A549 (cell line): Measurements from ENCODE around the gene SETBP1. TPM values are rescaled to one million over a fixed set of nuclear protein-coding genes. Genes with fewer than 3 reads are reported as not detected.

Source experiments
- ATAC-seq, 2 experiments: fragments of 200-7000 bp in 1 of 2; fragments of >200 bp in 1 of 2; cut with Nextera tagmentation in 1 of 2; cut with Tn5 transposase in 1 of 2; 3 replicates each; pipeline versions ENCODE4 v1.8.0 to v1.9.1; 2018 to 2020; ENCODE audit warnings: mild to moderate bottlenecking in 1 of 2, moderate library complexity in 1 of 2
- CTCF ChIA-PET: fragments of 300-600 bp; sonication (Branson Sonifier 250); formaldehyde crosslinking; extraction: SDS; loops from one replicate; lab custom pipeline; 2021; ENCODE audit warnings: antibody characterized with exemption, inconsistent platforms; lab: Yijun Ruan, JAX
- POLR2A ChIA-PET: fragments of 350-600 bp; formaldehyde crosslinking; extraction: SDS; loops from one replicate; lab custom pipeline; 2021; ENCODE audit warnings: antibody characterized with exemption, inconsistent platforms; lab: Yijun Ruan, JAX
- DNase-seq, 2 experiments: peaks; one replicate each; pipeline versions ENCODE4 v3.0.0 to v3.0.0-alpha.2; 2011 to 2016; ENCODE audit warnings: low read depth in 1 of 2, low spot score in 1 of 2
- FAIRE-seq: peaks from 2 replicates; lab custom pipeline; 2011; peaks lifted over from hg19 to GRCh38; lab: Jason Lieb, UNC
- H3K27ac ChIP-seq, 2 experiments: fragments of >200 bp; sonication (Bioruptor Twin); formaldehyde crosslinking; 3 replicates each; pipeline ENCODE4 v1.5.1; 2016 to 2017
- H3K4me1 ChIP-seq: fragments of >200 bp; sonication (Bioruptor Twin); formaldehyde crosslinking; 3 replicates; pipeline ENCODE4 v1.6.1; 2016
- H3K4me2 ChIP-seq: fragments of >200 bp; sonication (Bioruptor Twin); formaldehyde crosslinking; 3 replicates; pipeline ENCODE4 v1.6.1; 2016
- H3K4me3 ChIP-seq: fragments of >200 bp; sonication (Bioruptor Twin); formaldehyde crosslinking; 3 replicates; pipeline ENCODE4 v1.5.1; 2016
- H3K9me3 ChIP-seq: fragments of >200 bp; sonication (Bioruptor Twin); formaldehyde crosslinking; 3 replicates; pipeline ENCODE4 v1.6.1; 2016
- BHLHE40 ChIP-seq: IDR thresholded peaks from 2 replicates; pipeline ENCODE4 v1.6.1; 2012; ENCODE audit warnings: low read depth, low read length, inconsistent platforms
- CBX2 ChIP-seq: fragments of 200-600 bp; sonication (generic); IDR thresholded peaks from 2 replicates; pipeline ENCODE4 v1.6.1; 2016; ENCODE audit warnings: low read depth, mild to moderate bottlenecking, borderline replicate concordance
- CBX8 ChIP-seq: fragments of 200-600 bp; sonication (generic); IDR thresholded peaks from 2 replicates; pipeline ENCODE4 v1.6.1; 2016
- CEBPB ChIP-seq, 2 experiments: fragments of >200 bp in 1 of 2; sonication (Bioruptor Twin) in 1 of 2; formaldehyde crosslinking in 1 of 2; IDR thresholded peaks; 2 replicates each; pipeline ENCODE4 v1.6.1; 2012 to 2016
- CHD2 ChIP-seq: fragments of 150-350 bp; IDR thresholded peaks from 2 replicates; pipeline ENCODE4 v1.6.1; 2014; ENCODE audit warnings: low read length; ENCODE audit not compliant: partially characterized antibody
- E2F6 ChIP-seq: IDR thresholded peaks from 2 replicates; pipeline ENCODE4 v1.6.1; 2012; ENCODE audit warnings: low read depth, borderline replicate concordance
- ESRRA ChIP-seq: fragments of 150-350 bp; IDR thresholded peaks from 2 replicates; pipeline ENCODE4 v1.6.1; 2014; ENCODE audit warnings: mild to moderate bottlenecking, low read length, borderline replicate concordance
- FOSB ChIP-seq: fragments of 250-450 bp; sonication (Bioruptor Pico); IDR thresholded peaks from 2 replicates; pipeline ENCODE4 v1.5.0; 2020; ENCODE audit warnings: mild to moderate bottlenecking, moderate library complexity
- FOSL2 ChIP-seq, 2 experiments: fragments of 450-650 bp in 1 of 2; fragments of >200 bp in 1 of 2; sonication (Bioruptor Twin) in 1 of 2; formaldehyde crosslinking; IDR thresholded peaks; 2 replicates each; pipeline versions ENCODE4 v1.5.0 to v1.6.1; 2016 to 2020; ENCODE audit warnings: mild to moderate bottlenecking in 1 of 2, moderate library complexity in 1 of 2
- HES2 ChIP-seq: fragments of >200 bp; sonication (Bioruptor Twin); formaldehyde crosslinking; IDR thresholded peaks from 2 replicates; pipeline ENCODE4 v1.6.1; 2016
- HEYL ChIP-seq: fragments of 250-450 bp; sonication (Bioruptor Pico); IDR thresholded peaks from 2 replicates; pipeline ENCODE4 v1.8.0; 2021; ENCODE audit warnings: mild to moderate bottlenecking, moderate library complexity
- HOXA7 ChIP-seq: fragments of 250-450 bp; sonication (Bioruptor Pico); IDR thresholded peaks from 2 replicates; pipeline ENCODE4 v1.5.0; 2020; ENCODE audit warnings: mild to moderate bottlenecking, moderate library complexity
- HOXB13 ChIP-seq: fragments of 250-450 bp; sonication (Bioruptor Pico); IDR thresholded peaks from 2 replicates; pipeline ENCODE4 v1.5.0; 2020; ENCODE audit warnings: low read depth, mild to moderate bottlenecking, moderate library complexity
- HOXB5 ChIP-seq: fragments of 250-450 bp; sonication (Bioruptor Pico); IDR thresholded peaks from 2 replicates; pipeline ENCODE4 v1.5.0; 2020; ENCODE audit warnings: mild to moderate bottlenecking, moderate library complexity
- JUNB ChIP-seq: fragments of >200 bp; sonication (Bioruptor Twin); formaldehyde crosslinking; IDR thresholded peaks from 2 replicates; pipeline ENCODE4 v1.6.1; 2016
- KDM1A ChIP-seq: fragments of 200-600 bp; sonication (generic); IDR thresholded peaks from 2 replicates; pipeline ENCODE4 v1.6.1; 2016; ENCODE audit warnings: low read depth, mild to moderate bottlenecking
- MAX ChIP-seq: IDR thresholded peaks from 2 replicates; pipeline ENCODE4 v1.6.1; 2012
- MYC ChIP-seq: IDR thresholded peaks from 2 replicates; pipeline ENCODE4 v1.6.1; 2012; ENCODE audit warnings: mild to moderate bottlenecking, inconsistent platforms, low read length, improper control_type of control experiment, borderline replicate concordance
- NPAS2 ChIP-seq: fragments of 250-450 bp; sonication (Bioruptor Pico); IDR thresholded peaks from 2 replicates; pipeline ENCODE4 v1.8.0; 2022; ENCODE audit warnings: mild to moderate bottlenecking, moderate library complexity, borderline replicate concordance
- POLR2A ChIP-seq: IDR thresholded peaks from 2 replicates; pipeline ENCODE4 v1.6.1; 2012; ENCODE audit warnings: mild to moderate bottlenecking, low read length
- RAD21 ChIP-seq, 2 experiments: fragments of >200 bp in 1 of 2; sonication (Bioruptor Twin) in 1 of 2; formaldehyde crosslinking in 1 of 2; IDR thresholded peaks in 1 of 2; conservative IDR thresholded peaks in 1 of 2; 2 replicates in 1 of 2; 3 replicates in 1 of 2; pipeline ENCODE4 v1.6.1; 2012 to 2018; ENCODE audit warnings: inconsistent platforms in 1 of 2
- RARB ChIP-seq: fragments of 250-450 bp; sonication (Bioruptor Pico); IDR thresholded peaks from 2 replicates; pipeline ENCODE4 v1.8.0; 2021; ENCODE audit warnings: mild to moderate bottlenecking, moderate library complexity
- RCOR1 ChIP-seq: fragments of 150-350 bp; IDR thresholded peaks from 2 replicates; pipeline ENCODE4 v1.6.1; 2014; ENCODE audit warnings: antibody characterized with exemption, low read length, low read depth
- RFX5 ChIP-seq: fragments of 450-650 bp; IDR thresholded peaks from 2 replicates; pipeline ENCODE4 v1.7.1; 2014; ENCODE audit warnings: antibody characterized with exemption, mild to moderate bottlenecking, moderate library complexity
- SREBF2 ChIP-seq: fragments of 450-650 bp; IDR thresholded peaks from 2 replicates; pipeline ENCODE4 v1.6.1; 2014; ENCODE audit warnings: mild to moderate bottlenecking, moderate library complexity
- TP53 ChIP-seq: fragments of 250-450 bp; sonication (Bioruptor Pico); IDR thresholded peaks from 2 replicates; pipeline ENCODE4 v1.5.0; 2021; ENCODE audit warnings: mild to moderate bottlenecking, moderate library complexity
- USF2 ChIP-seq: fragments of 450-650 bp; IDR thresholded peaks from 2 replicates; pipeline ENCODE4 v1.6.1; 2014; ENCODE audit warnings: antibody characterized with exemption
- ZFP36 ChIP-seq: fragments of 450-650 bp; IDR thresholded peaks from 2 replicates; pipeline ENCODE4 v1.6.1; 2014; ENCODE audit warnings: borderline replicate concordance; ENCODE audit not compliant: partially characterized antibody
- ZNF302 ChIP-seq: fragments of 250-450 bp; sonication (Bioruptor Pico); IDR thresholded peaks from 2 replicates; pipeline ENCODE4 v1.9.0; 2021; ENCODE audit warnings: inconsistent platforms, mild to moderate bottlenecking, moderate library complexity
- WGBS: methylation state at CpG from one replicate; pipeline ENCODE4 v1.1.6; 2017; ENCODE audit errors: missing lambda C conversion rate; 5-methylcytosine and 5-hydroxymethylcytosine counted together
- polyA plus RNA-seq, 4 experiments: library from polyadenylated mRNA; depleted of rRNA in 3 of 4; stranded (reverse); fragments of >200 nt; fragmentation: RNase III in 1 of 4; extraction: RNeasy Plus Mini Kit Qiagen cat#74134 plus additional on column Dnase treatment in 1 of 4; gene quantifications; 2 replicates in 3 of 4; 3 replicates in 1 of 4; pipeline ENCODE4 v1.2.3, GENCODE V29; 2011 to 2017
- TF ChIP-seq, protein P1 (sequence below): fragments of >200 bp; sonication (Bioruptor Twin); formaldehyde crosslinking; IDR thresholded peaks from 3 replicates; pipeline ENCODE4 v1.6.1; 2016

The SETBP1 gene
- polyA plus RNA-seq, 2 of the 4 experiments (the other 2 are of a cell fraction), result 0.50 to 1.9 TPM

- no peak for TF ChIP-seq RARB
- TF ChIP-seq HOXB5 (CRISPR knock-in tag), result no peak
- TF ChIP-seq, protein P1, sequence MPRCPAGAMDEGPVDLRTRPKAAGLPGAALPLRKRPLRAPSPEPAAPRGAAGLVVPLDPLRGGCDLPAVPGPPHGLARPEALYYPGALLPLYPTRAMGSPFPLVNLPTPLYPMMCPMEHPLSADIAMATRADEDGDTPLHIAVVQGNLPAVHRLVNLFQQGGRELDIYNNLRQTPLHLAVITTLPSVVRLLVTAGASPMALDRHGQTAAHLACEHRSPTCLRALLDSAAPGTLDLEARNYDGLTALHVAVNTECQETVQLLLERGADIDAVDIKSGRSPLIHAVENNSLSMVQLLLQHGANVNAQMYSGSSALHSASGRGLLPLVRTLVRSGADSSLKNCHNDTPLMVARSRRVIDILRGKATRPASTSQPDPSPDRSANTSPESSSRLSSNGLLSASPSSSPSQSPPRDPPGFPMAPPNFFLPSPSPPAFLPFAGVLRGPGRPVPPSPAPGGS, result no peak
- TF ChIP-seq HES2, result no peak
- TF ChIP-seq CHD2, result no peak
- TF ChIP-seq ZFP36, result no peak
- TF ChIP-seq FOSL2 (IDR thresholded peaks at IDR 0.05), result no peak
- TF ChIP-seq FOSL2 (CRISPR knock-in tag; IDR thresholded peaks at IDR 0.05), result no peak
- no peak for TF ChIP-seq ZNF302 (CRISPR knock-in tag)
- TF ChIP-seq NPAS2, result no peak
These were observed 175.0 kb downstream of the SETBP1 start (continued) for GRCh38 chr18:44855681-44856080.

DNA sequence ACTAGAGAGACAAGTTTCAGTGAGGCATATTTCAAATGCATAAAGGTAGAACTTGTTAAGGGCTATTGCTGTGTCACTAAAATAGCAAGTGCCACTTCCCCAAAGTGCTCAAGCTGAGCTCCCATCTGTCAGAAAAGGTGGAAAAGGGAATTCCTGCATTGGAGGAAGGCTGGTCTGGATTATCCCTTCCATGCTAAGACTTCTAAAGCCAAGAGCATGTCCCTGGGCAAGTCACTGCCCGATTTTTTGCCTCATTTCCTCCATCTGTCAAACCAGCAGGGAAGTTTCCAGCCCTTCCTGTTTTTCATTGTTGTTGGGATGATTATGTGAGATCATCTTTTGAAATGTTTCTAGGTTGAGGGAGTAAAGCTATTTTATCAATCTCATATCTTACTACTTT is 175.5 kb downstream of the SETBP1 start:
- H3K4me3 ChIP-seq, result no peak overlapping the region
- FAIRE-seq (no peak), ATAC-seq (no peak), DNase-seq (no peak)
- no peaks in the 10 kb centered on the region for H3K9me3 ChIP-seq
- H3K27ac ChIP-seq, result no peak overlapping the region
- ChIA-PET CTCF (interaction anchor here (0.6 kb wide), 1 partner anchor 536 kb away, joined by 3 read pairs; no protein-coding TSS in a partner anchor), POLR2A (no interaction called here)
- 21% methylated on average over 1 of the region's 1 CpG for WGBS
- TF ChIP-seq JUNB (no peak), RAD21 (conservative IDR thresholded peaks at IDR 0.05 in 1 of 2, IDR thresholded peaks at IDR 0.05 in 1 of 2) (no peak), RARB (no peak), TP53 (no peak)
- H3K4me2 ChIP-seq, result no peak overlapping the region
- H3K4me1 ChIP-seq, result no peaks in the 10 kb centered on the region

- Histone ChIP-seq H3K9me3 (no peaks in the 10 kb centered on the region), H3K4me1 (no peaks in the 10 kb centered on the region), H3K4me3 (no peak overlapping the region), H3K27ac (no peak overlapping the region), H3K4me2 (no peak overlapping the region)
- POLR2A ChIA-PET, result no interaction called here
- CTCF ChIA-PET, result no interaction called here
- FAIRE-seq, result no peak
- no peak for TF ChIP-seq RFX5
- TF ChIP-seq MYC, result no peak
- no peak for TF ChIP-seq HEYL (CRISPR knock-in tag)
- no peak for TF ChIP-seq ZNF302 (CRISPR knock-in tag)
- TF ChIP-seq POLR2A, result no peak
- TF ChIP-seq CBX2, result no peak
- TF ChIP-seq CHD2, result no peak
- ATAC-seq, result no peak
- WGBS, result 67% methylated on average over 2 of the region's 2 CpGs
- no peak for DNase-seq
These were observed 176.4 kb downstream of the SETBP1 start for GRCh38 chr18:44857081-44857480.

GRCh38 chr18:44857744-44858491 is 177.2 kb downstream of the SETBP1 start:
- H3K27ac ChIP-seq, result no peak overlapping the region
- H3K9me3 ChIP-seq, result no peaks in the 10 kb centered on the region
- no peak overlapping the region for H3K4me3 ChIP-seq
- 64% methylated on average over 5 of the region's 5 CpGs for WGBS
- H3K4me2 ChIP-seq, result no peak overlapping the region
- ATAC-seq (no peak), FAIRE-seq (no peak), DNase-seq (no peak)
- no peak for TF ChIP-seq CEBPB (IDR thresholded peaks at IDR 0.05)
- no peak for TF ChIP-seq NPAS2
- no peak for TF ChIP-seq USF2
- TF ChIP-seq RCOR1, result no peak
- TF ChIP-seq JUNB, result no peak
- no peak for TF ChIP-seq CBX8
- no peak for TF ChIP-seq MAX
- TF ChIP-seq SREBF2, result no peak
- TF ChIP-seq CBX2, result no peak
- no peak for TF ChIP-seq E2F6
- no peak for TF ChIP-seq BHLHE40
- TF ChIP-seq FOSB (CRISPR knock-in tag), result no peak
- TF ChIP-seq ZNF302 (CRISPR knock-in tag), result no peak
- TF ChIP-seq ESRRA, result no peak
- TF ChIP-seq HOXA7 (CRISPR knock-in tag), result no peak
- TF ChIP-seq KDM1A, result no peak
- TF ChIP-seq HOXB13 (CRISPR knock-in tag), result no peak
- ChIA-PET POLR2A (no interaction called here), CTCF (no interaction called here)
- H3K4me1 ChIP-seq, result no peaks in the 10 kb centered on the region
